GM18870 (cell line): ENCODE results near the gene PCMTD2.
"Not testable (repeated sequence)": the region's sequence is repeated elsewhere in the genome, so short reads cannot be mapped to it uniquely, and the experiment has no call there.

Source experiments
- ATAC-seq: cut with Tn5 transposase; IDR thresholded peaks from one replicate; pipeline ENCODE4 v1.9.1; 2021; ENCODE audit warnings: moderate library complexity; ENCODE audit not compliant: unreplicated experiment

Gene PCMTD2

GRCh38 chr20:64223526-64224067, 32.0 kb upstream of the PCMTD2 start:
- no peak for ATAC-seq

- ATAC-seq, result no peak
These were observed 31.0 kb upstream of the PCMTD2 start for GRCh38 chr20:64224351-64225170.

GRCh38 chr20:64225171-64225595, 30.4 kb upstream of the PCMTD2 start:
- ATAC-seq, result no peak

DNA sequence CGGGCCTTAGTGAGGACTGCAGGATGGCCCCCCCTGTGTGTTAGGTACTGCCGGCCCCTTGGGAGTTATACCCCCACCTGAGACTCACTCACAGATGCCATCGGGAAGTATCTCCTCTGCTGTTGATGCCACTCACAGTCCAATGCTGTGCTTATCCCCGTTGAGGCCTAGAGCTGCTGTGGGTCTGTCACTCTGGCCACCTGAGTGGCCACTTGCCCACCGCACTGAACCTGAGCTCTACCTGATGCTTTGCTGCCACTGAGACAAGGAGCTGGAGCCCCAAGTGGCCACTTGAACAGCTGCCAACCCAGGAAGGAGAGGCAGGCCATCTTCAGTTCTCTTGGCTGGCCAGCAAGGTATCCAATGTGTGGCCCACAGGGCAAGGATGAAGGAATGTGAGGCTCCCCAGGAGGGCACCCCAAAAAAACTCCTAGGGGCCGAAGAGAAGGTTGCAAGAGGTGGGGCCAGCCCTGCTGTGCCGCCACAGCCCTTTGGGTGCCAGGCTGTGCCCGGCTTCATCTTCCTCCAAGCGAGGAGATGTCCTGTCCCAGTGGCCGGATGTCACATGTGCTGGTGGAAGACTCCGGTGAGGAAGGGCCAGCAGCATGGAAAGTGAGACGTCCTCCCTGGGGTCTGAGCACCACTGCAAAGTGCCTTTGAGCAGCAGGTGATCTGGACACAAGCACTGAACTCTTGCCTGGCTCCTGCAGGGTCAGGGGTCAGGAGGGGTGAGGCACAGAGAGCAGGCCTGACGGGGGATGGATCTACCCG, 29.5 kb upstream of the PCMTD2 start:
- ATAC-seq, result no peak

DNA sequence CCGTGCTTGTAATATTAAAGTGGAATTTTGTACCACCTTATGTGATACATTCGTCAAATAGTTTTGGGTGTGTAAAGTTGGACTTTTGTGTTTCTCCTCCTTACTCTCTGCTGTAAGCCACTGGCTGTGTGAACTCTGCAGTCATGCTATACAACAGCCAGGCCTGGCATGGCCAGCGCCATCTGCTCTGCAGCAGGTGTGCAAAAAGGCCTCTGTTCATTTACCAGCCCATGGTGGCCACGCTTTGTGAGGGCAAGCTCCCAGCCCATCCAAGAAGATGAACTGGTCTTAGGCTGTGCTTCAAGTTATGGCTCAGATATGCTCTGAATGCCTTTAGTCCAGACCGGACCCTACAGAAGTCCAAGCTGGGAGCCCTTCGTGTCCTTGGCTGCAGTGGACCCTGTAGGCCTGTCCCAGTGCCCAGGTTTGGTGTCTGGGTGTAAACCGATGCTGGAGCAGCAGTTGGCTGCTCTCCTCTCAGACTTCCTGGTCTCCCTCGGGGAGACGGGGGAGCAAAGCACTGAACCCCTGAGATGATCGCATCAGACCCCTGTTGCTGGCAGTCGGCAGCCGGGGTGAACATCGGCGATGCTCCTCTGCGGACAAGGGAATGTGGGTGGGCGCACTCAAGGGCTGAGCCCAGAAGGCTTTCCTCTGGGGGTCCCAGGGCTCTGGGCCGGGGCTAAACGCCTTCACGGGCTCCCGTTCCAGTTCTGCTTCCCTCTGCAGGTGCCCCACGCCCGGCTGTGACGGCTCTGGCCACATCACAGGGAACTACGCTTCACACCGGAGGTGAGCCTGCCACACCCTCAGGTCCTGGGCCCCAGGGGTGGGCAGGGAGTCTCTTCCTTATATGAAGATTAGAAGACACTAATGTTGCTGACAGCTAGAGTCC, 28.6 kb upstream of the PCMTD2 start:
- no peak for ATAC-seq

DNA sequence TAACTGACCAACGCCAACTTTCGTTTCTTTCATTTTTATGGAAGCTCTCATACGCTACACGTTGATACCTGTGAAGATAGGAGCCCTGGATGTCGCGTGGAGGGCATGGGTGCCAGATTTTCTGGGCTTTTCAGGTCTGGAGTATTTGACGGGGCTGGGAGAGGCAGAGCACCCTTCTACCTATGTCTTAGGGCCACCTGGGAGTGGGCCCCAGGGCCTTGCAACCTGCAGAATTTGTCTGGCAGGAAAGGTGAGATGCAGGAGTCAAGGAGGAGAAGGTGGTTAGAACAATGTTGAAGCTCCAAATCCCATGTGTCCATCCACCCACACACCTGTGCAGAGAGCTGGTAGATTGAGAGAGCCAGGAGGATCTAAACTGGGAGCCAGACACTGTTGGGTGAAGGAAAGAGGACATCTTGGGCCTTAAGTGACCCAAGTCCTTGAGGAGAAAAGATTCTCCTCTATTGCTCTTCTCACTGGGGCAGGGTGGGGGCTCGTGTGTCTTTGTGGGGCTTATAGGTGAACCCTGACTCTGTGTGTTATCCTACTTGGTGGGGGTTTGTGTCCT, 27.4 kb upstream of the PCMTD2 start:
- ATAC-seq, result no peak

GRCh38 chr20:64228751-64229506, 26.6 kb upstream of the PCMTD2 start:
- ATAC-seq, result no peak

- no peak for ATAC-seq
These were observed 26.0 kb upstream of the PCMTD2 start for GRCh38 chr20:64229507-64230061.

- ATAC-seq, result no peak
These were observed 24.9 kb upstream of the PCMTD2 start for GRCh38 chr20:64230461-64231145.

DNA sequence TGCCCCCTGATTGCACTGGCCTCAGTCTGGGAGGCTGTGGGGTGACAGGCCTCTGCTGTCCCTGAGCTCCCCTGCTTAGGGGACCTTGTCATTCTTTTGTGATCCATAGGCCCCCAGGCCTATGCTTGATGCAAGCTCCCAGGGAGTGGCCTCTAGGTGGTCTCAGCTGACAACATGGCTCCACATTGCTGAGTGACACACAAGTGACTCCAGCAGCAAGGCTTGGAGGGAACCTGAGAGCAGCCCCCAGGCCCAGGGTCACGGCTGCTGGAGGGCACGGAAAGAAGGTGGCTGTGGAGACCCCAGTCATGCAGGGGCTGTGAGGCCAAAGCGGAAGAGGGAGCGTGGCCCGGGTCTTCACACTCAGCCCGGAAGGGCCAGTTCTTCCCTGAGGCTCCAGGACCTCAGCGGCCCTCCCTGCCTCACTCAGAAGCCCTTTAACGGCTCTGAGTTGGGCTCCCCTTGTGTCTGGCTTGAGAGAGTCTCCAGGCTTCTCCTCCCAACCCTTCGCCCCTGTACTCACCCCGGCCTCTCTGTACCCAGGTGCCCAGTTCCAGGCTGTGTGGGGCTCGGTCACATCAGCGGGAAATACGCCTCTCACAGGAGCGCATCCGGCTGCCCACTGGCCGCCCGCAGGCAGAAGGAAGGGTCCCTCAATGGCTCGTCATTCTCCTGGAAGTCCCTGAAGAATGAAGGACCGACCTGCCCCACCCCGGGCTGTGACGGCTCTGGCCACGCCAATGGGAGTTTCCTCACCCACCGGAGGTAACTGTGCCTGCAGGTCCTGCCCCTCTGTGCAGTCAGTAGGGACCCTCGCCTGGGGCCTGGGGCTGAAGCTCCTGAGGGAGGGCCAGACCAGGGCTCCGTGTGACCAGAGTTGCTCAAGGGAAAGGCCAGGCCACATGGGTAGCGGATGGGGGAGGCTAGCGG, 23.7 kb upstream of the PCMTD2 start:
- no peak for ATAC-seq

GRCh38 chr20:64232794-64233193, 22.8 kb upstream of the PCMTD2 start:
- no peak for ATAC-seq

DNA sequence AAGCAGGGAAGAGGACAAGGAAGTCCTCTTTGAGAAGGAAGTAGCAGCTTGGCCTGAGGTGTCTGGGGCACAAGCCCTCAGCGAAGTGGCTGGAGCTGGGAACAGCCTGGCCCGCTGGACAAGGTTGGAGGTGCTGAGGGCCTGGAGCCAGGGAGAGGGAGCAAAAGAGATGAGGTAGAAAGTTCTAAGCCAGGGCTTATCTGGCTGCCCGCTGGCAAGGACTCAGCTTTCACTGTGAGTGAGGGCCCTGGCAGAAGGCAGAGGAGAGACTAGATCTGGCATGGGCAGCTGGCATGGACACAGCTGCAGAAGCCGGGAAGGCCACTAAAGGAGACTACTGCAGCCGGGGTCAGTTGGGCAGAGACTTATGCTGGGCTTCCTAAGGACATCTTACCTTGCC, 21.8 kb upstream of the PCMTD2 start:
- ATAC-seq, result no peak

GRCh38 chr20:64234291-64234791, 21.2 kb upstream of the PCMTD2 start:
- no peak for ATAC-seq

DNA sequence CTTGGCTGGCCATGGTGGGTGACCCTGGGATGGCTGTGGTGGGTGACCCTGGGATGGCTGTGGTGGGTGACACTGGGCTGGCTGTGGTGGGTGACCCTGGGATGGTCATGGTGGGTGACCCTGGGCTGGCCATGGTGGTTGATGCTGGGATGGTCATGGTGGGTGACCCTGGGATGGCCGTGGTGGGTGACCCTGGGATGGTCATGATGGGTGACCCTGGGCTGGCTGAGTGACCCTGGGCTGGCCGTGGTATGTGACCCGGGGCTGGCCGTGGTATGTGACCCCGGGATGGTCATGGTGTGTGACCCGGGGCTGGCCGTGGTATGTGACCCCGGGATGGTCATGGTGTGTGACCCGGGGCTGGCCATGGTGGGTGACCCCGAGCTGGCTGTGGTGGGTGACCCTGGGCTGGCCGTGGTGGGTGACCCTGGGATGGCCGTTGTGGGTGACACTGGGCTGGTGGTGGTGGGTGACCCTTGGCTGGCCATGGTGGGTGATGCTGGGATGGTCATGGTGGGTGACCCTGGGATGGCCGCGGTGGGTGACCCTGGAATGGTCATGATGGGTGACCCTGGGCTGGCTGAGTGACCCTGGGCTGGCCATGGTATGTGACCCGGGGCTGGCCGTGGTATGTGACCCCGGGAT, 20.5 kb upstream of the PCMTD2 start:
- not testable (repeated sequence) for ATAC-seq

DNA sequence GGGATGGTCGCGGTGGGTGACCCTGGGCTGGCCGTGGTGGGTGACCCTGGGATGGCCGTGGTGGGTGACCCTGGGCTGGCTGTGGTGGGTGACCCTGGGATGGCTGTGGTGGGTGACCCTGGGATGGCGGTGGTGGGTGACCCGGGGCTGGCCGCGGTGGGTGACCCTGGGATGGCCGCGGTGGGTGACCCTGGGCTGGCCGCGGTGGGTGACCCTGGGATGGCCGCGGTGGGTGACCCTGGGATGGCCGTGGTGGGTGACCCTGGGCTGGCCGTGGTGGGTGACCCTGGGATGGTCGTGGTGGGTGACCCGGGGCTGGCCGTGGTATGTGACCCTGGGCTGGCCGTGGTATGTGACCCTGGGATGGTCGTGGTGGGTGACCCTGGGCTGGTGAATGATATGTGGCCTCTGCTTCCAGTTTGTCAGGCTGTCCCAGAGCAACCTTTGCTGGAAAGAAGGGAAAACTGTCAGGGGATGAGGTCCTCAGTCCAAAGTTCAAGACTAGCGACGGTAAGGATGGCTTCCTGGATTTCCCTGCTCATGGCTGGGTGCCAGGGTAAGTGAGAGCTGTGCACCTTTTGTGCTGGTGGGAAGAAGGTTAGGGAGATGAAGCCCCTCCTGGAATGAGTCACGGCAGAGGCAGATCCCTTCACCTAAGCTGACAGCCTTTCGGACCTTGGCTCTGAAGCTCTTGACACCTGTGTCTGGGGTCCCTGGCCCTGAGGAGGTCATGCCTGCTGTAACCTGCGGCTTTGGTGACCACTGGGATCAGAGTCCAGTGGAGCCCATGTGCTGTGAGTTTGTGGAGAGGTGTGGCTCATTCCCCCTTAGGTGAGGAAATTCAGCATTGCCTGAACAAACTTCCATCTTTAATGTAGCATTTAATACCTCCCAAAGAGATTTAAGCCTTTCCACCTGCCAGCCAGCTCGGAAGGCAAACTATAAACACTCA, 19.1 kb upstream of the PCMTD2 start:
- no peak for ATAC-seq

DNA sequence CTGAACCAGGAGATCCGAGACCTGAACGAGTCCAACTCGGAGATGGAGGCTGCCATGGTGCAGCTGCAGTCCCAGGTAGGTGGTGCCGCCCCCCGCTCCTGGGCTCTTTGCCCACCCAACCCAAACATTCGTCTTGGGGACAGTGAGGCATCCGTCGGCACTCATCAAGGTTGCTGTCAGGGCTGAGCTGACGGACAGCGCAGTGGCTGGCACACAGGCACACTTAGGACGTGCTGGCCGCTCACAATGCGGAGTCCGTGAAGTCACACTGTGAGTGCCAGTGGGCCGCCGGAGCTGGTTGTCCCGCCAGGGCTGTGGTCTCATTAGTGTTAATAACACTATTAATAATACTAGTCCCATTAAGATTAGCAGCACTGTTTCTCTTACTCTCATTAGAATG, 18.2 kb upstream of the PCMTD2 start:
- ATAC-seq, result no peak
